ENCODE data around the gene SMAGP.

Gene SMAGP

GRCh38 chr12:51214895-51215294 is 55.3 kb downstream of the SMAGP start:
- POLR2A ChIA-PET, result no interaction called here
- TF ChIP-seq CTCF (IDR thresholded peaks at IDR 0.05; ENCODE audit: insufficient read depth, low read length, missing control alignments), result no peak
- no peak for DNase-seq (ENCODE audit: low read depth, low spot score)
- no peak overlapping the region for H3K4me3 ChIP-seq (ENCODE audit: low read depth, low read length)
- CTCF ChIA-PET, result interaction anchor here (0.6 to 1.6 kb wide), 3 partner anchors 124 to 399 kb away, joined by 3 to 5 read pairs (median 3); no protein-coding TSS in a partner anchor

- CTCF ChIA-PET, result interaction anchor here (0.9 to 1.1 kb wide), 2 partner anchors 9 to 130 kb away, joined by 3 to 4 read pairs; no protein-coding TSS in a partner anchor
- H3K4me3 ChIP-seq (ENCODE audit: low read depth, low read length), result no peak overlapping the region
- no peak for TF ChIP-seq CTCF (IDR thresholded peaks at IDR 0.05; ENCODE audit: insufficient read depth, low read length, missing control alignments)
- POLR2A ChIA-PET, result no interaction called here
- DNase-seq (ENCODE audit: low read depth, low spot score), result no peak
Measured at GRCh38 chr12:51210690-51211395, 59.4 kb downstream of the SMAGP start.

- ChIA-PET POLR2A (no interaction called here), CTCF (no interaction called here)
- no peak for DNase-seq (ENCODE audit: low read depth, low spot score)
- TF ChIP-seq CTCF (IDR thresholded peaks at IDR 0.05; ENCODE audit: insufficient read depth, low read length, missing control alignments), result no peak
- H3K4me3 ChIP-seq (ENCODE audit: low read depth, low read length), result no peak overlapping the region
Measured at GRCh38 chr12:51209259-51209658, 61.0 kb downstream of the SMAGP start.

GRCh38 chr12:51208016-51208660 is 62.1 kb downstream of the SMAGP start:
- no peak for DNase-seq (ENCODE audit: low read depth, low spot score)
- ChIA-PET CTCF (no interaction called here), POLR2A (no interaction called here)
- TF ChIP-seq CTCF (IDR thresholded peaks at IDR 0.05; ENCODE audit: insufficient read depth, low read length, missing control alignments), result no peak
- H3K4me3 ChIP-seq (ENCODE audit: low read depth, low read length), result no peak overlapping the region

GRCh38 chr12:51205350-51205749 is 64.9 kb downstream of the SMAGP start:
- ChIA-PET POLR2A (no interaction called here), CTCF (interaction anchor here (1.1 kb wide), 1 partner anchor 136 kb away, joined by 3 read pairs; no protein-coding TSS in a partner anchor)
- no peak for DNase-seq (ENCODE audit: low read depth, low spot score)

More at GRCh38 chr12:51205350-51205749, 64.9 kb downstream of the SMAGP start:
- no peak for TF ChIP-seq CTCF (IDR thresholded peaks at IDR 0.05; ENCODE audit: insufficient read depth, low read length, missing control alignments)
- no peak overlapping the region for H3K4me3 ChIP-seq (ENCODE audit: low read depth, low read length)
